Activated T-helper 1 cell treated with anti-CD3 and anti-CD28 coated beads, Interleukin-12 subunit alpha, Interleukin-12 subunit beta, Interleukin-2, Interleukin-4 antibody, amounts not matched to agents 30 ng/mL and 10 ng/mL and 1 ng/mL, durations not matched to agents 14 hours and 24 hours and 36 hours (primary cell): Measurements from ENCODE around the gene CASKIN1. TPM values are rescaled to one million over a fixed set of nuclear protein-coding genes. Genes with fewer than 3 reads are reported as not detected.
A peak's percentile ranks its signal among the peaks of the same experiment; 100 is the strongest.

ENCODE experiments used
- DNase-seq: peaks from one replicate; pipeline ENCODE4 v3.0.0; 2021; ENCODE audit warnings: low spot score
- H3K27ac Mint-ChIP-seq: one replicate; pipeline ENCODE4 v1.8.0; 2021; ENCODE audit warnings: mild to moderate bottlenecking, mixed read lengths
- H3K27me3 Mint-ChIP-seq: one replicate; pipeline ENCODE4 v1.8.0; 2022; ENCODE audit warnings: mild to moderate bottlenecking, moderate library complexity, mixed read lengths; ENCODE audit not compliant: insufficient read depth
- H3K36me3 Mint-ChIP-seq: one replicate; pipeline ENCODE4 v1.8.0; 2021; ENCODE audit warnings: low read depth, mixed read lengths
- H3K4me1 Mint-ChIP-seq: one replicate; pipeline ENCODE4 v1.8.0; 2021; ENCODE audit warnings: low read depth, mixed read lengths
- H3K4me3 Mint-ChIP-seq: one replicate; pipeline ENCODE4 v1.8.0; 2021; ENCODE audit warnings: mild to moderate bottlenecking, moderate library complexity, mixed read lengths
- H3K9me3 Mint-ChIP-seq: one replicate; pipeline ENCODE4 v1.8.0; 2021; ENCODE audit warnings: mixed read lengths
- intact Hi-C: fragments of 100-400 bp; cut with micrococcal nuclease; formaldehyde crosslinking; loops from one replicate; pipeline ENCODE4 v1.15.1; 2024
- total RNA-seq: library from RNA; stranded (reverse); gene quantifications from 2 replicates; pipeline ENCODE4 v1.2.3, GENCODE V29; 2022

The CASKIN1 gene
- total RNA-seq, 1 donor from 2014 or later: 1.0 TPM

GRCh38 chr16:2210386-2211365 lies 14.3 kb upstream of the CASKIN1 start, which contains the start of gene BRICD5:
Gene BRICD5 (minus strand): TSS chr16:2210863. CDS start chr16:2210833, 30 bp downstream.
- Mint-ChIP-seq H3K4me1 (peaks cover 29% of the 10 kb centered on the region), H3K36me3 (peaks cover 24% of the 10 kb centered on the region), H3K27me3 (no peaks in the 10 kb centered on the region), H3K4me3 (peak within 1 kb of the TSS; percentile 87), H3K9me3 (no peaks in the 10 kb centered on the region), H3K27ac (no peak within 1 kb of the TSS)
- intact Hi-C loops: loop anchor here (10.0 kb wide), 1 partner anchor 134 kb away; the partner anchor contains the start of gene ABCA3
- no peak for DNase-seq

GRCh38 chr16:2210009-2210332 lies 13.6 kb upstream of the CASKIN1 start:
- H3K36me3 Mint-ChIP-seq: peaks cover 24% of the 10 kb centered on the region
- intact Hi-C loops: loop anchor here (10.0 kb wide), 1 partner anchor 135 kb away; the partner anchor contains the start of gene ABCA3

GRCh38 chr16:2209258-2210008 lies 13.0 kb upstream of the CASKIN1 start:
- no peak overlapping the region for H3K4me3 Mint-ChIP-seq
- no peak for DNase-seq
- no peaks in the 10 kb centered on the region for H3K9me3 Mint-ChIP-seq
- peaks cover 33% of the 10 kb centered on the region for H3K4me1 Mint-ChIP-seq
- peaks cover 24% of the 10 kb centered on the region for H3K36me3 Mint-ChIP-seq
- intact Hi-C loops: loop anchor here (10.0 kb wide), 1 partner anchor 135 kb away; the partner anchor contains the start of gene ABCA3
- peaks cover 1% of the 10 kb centered on the region for H3K27me3 Mint-ChIP-seq
- no peak overlapping the region for H3K27ac Mint-ChIP-seq

More at GRCh38 chr16:2210009-2210332, 13.6 kb upstream of the CASKIN1 start:
- Mint-ChIP-seq H3K4me3 (no peak overlapping the region), H3K27me3 (no peaks in the 10 kb centered on the region), H3K27ac (no peak overlapping the region), H3K4me1 (peaks cover 29% of the 10 kb centered on the region), H3K9me3 (no peaks in the 10 kb centered on the region)
- DNase-seq: no peak

- intact Hi-C loops: no loop called here
- Mint-ChIP-seq H3K27me3 (peaks cover 2% of the 10 kb centered on the region), H3K9me3 (no peaks in the 10 kb centered on the region), H3K4me1 (peaks cover 36% of the 10 kb centered on the region), H3K4me3 (no peak overlapping the region), H3K27ac (no peak overlapping the region), H3K36me3 (peaks cover 24% of the 10 kb centered on the region)
- no peak for DNase-seq
Observed at GRCh38 chr16:2208772-2209171, 12.4 kb upstream of the CASKIN1 start.

GRCh38 chr16:2208308-2208707 lies 11.9 kb upstream of the CASKIN1 start:
- H3K9me3 Mint-ChIP-seq: no peaks in the 10 kb centered on the region
- H3K36me3 Mint-ChIP-seq: peaks cover 22% of the 10 kb centered on the region
- H3K27me3 Mint-ChIP-seq: peaks cover 4% of the 10 kb centered on the region
- H3K27ac Mint-ChIP-seq: no peak overlapping the region
- peaks cover 37% of the 10 kb centered on the region for H3K4me1 Mint-ChIP-seq
- peak overlapping the region; percentile 86 for H3K4me3 Mint-ChIP-seq
- intact Hi-C loops: no loop called here
- DNase-seq: no peak

- intact Hi-C loops: no loop called here
- peak overlapping the region; percentile 67 for H3K27ac Mint-ChIP-seq
Observed at GRCh38 chr16:2207872-2208271, 11.5 kb upstream of the CASKIN1 start.

GRCh38 chr16:2206780-2207433 lies 10.5 kb upstream of the CASKIN1 start:
- DNase-seq: no peak
- H3K4me1 Mint-ChIP-seq: peaks cover 25% of the 10 kb centered on the region
- intact Hi-C loops: no loop called here
- peaks cover 7% of the 10 kb centered on the region for H3K27me3 Mint-ChIP-seq
- peak overlapping the region; percentile 67 for H3K27ac Mint-ChIP-seq
- H3K9me3 Mint-ChIP-seq: no peaks in the 10 kb centered on the region
- H3K4me3 Mint-ChIP-seq: peak overlapping the region; percentile 86
- H3K36me3 Mint-ChIP-seq: peaks cover 12% of the 10 kb centered on the region

More at GRCh38 chr16:2207872-2208271, 11.5 kb upstream of the CASKIN1 start:
- H3K4me1 Mint-ChIP-seq: peaks cover 33% of the 10 kb centered on the region
- peaks cover 4% of the 10 kb centered on the region for H3K27me3 Mint-ChIP-seq
- no peak for DNase-seq
- H3K36me3 Mint-ChIP-seq: peaks cover 19% of the 10 kb centered on the region
- peak overlapping the region; percentile 86 for H3K4me3 Mint-ChIP-seq
- H3K9me3 Mint-ChIP-seq: no peaks in the 10 kb centered on the region

- intact Hi-C loops: no loop called here
- Mint-ChIP-seq H3K4me3 (peak overlapping the region; percentile 86), H3K4me1 (peaks cover 22% of the 10 kb centered on the region), H3K36me3 (peaks cover 11% of the 10 kb centered on the region), H3K27ac (peak overlapping the region; percentile 68), H3K9me3 (no peaks in the 10 kb centered on the region), H3K27me3 (peaks cover 11% of the 10 kb centered on the region)
- no peak for DNase-seq
Observed at GRCh38 chr16:2206420-2206779, 10.0 kb upstream of the CASKIN1 start.

GRCh38 chr16:2205967-2206313 lies 9.5 kb upstream of the CASKIN1 start:
- Mint-ChIP-seq H3K27ac (peak overlapping the region; percentile 67), H3K27me3 (peaks cover 11% of the 10 kb centered on the region), H3K9me3 (no peaks in the 10 kb centered on the region), H3K4me1 (peaks cover 22% of the 10 kb centered on the region), H3K4me3 (peak overlapping the region; percentile 86), H3K36me3 (peaks cover 11% of the 10 kb centered on the region)
- no peak for DNase-seq
- intact Hi-C loops: loop anchor here (1.0 kb wide), 7 partner anchors 9 to 476 kb away; partner anchors contain the start of genes E4F1, ECI1, KCTD5 and NTHL1

- H3K9me3 Mint-ChIP-seq: no peaks in the 10 kb centered on the region
- H3K4me3 Mint-ChIP-seq: peak within 1 kb of the TSS; percentile 86
- DNase-seq: peak; percentile 90
- peaks cover 22% of the 10 kb centered on the region for H3K4me1 Mint-ChIP-seq
- peak within 1 kb of the TSS; percentile 68 for H3K27ac Mint-ChIP-seq
- H3K36me3 Mint-ChIP-seq: peaks cover 11% of the 10 kb centered on the region
- intact Hi-C loops: loop anchor here (1.0 kb wide), 7 partner anchors 10 to 477 kb away; partner anchors contain the start of genes E4F1, ECI1, KCTD5 and NTHL1
- H3K27me3 Mint-ChIP-seq: peaks cover 13% of the 10 kb centered on the region
Observed at GRCh38 chr16:2205104-2205966, 8.9 kb upstream of the CASKIN1 start, which contains the start of gene MLST8. Gene MLST8 (plus strand): TSS chr16:2205454. CDS start chr16:2206086, 632 bp downstream.

GRCh38 chr16:2204416-2205103 lies 8.2 kb upstream of the CASKIN1 start:
- Mint-ChIP-seq H3K36me3 (peaks cover 11% of the 10 kb centered on the region), H3K4me1 (peaks cover 22% of the 10 kb centered on the region), H3K27ac (peak overlapping the region; percentile 55), H3K9me3 (no peaks in the 10 kb centered on the region), H3K27me3 (peaks cover 13% of the 10 kb centered on the region), H3K4me3 (peak overlapping the region; percentile 76)
- DNase-seq: no peak
- intact Hi-C loops: loop anchor here (1.0 kb wide), 7 partner anchors 11 to 478 kb away; partner anchors contain the start of genes E4F1, ECI1, KCTD5 and NTHL1
